Measurements from ENCODE around the gene KANK3.

DNA sequence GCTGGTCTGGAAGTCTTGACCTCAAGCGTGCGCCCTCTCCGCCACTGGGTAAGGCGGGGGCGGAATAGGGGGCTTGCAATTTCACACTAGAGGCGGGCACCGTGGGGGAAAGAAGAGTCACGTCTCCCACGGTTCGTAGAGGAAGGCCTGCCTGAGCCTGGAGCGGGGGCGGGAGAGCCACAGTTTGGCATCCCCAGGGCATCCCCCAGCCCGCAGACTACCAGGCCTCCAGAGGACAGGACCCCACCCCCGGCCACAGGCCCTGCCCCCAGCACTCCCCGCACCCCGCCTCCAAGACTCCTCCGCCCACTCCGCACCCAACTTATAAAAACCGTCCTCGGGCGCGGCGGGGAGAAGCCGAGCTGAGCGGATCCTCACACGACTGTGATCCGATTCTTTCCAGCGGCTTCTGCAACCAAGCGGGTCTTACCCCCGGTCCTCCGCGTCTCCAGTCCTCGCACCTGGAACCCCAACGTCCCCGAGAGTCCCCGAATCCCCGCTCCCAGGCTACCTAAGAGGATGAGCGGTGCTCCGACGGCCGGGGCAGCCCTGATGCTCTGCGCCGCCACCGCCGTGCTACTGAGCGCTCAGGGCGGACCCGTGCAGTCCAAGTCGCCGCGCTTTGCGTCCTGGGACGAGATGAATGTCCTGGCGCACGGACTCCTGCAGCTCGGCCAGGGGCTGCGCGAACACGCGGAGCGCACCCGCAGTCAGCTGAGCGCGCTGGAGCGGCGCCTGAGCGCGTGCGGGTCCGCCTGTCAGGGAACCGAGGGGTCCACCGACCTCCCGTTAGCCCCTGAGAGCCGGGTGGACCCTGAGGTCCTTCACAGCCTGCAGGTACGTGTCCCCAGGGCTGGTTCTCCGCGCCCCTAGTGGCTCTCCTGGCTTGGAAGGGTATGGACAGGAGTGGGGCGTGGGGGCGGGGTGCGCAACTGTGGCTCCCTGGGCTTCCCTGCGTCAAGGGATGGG lies 21.0 kb upstream of the KANK3 start, which contains the start of gene ANGPTL4:
- TF ChIP-seq CTCF (IDR thresholded peaks at IDR 0.05) (peak in 1 of 4 experiments; percentile 27), POLR2A (IDR thresholded peaks at IDR 0.05) (peak in 1 of 2 donors; percentile 52)

Measured in uterus (tissue), 2 donors.